ENCODE results near the gene PIK3CG.
"Not testable (repeated sequence)": the region's sequence is repeated elsewhere in the genome, so short reads cannot be mapped to it uniquely, and the experiment has no call there.

Gene PIK3CG

DNA sequence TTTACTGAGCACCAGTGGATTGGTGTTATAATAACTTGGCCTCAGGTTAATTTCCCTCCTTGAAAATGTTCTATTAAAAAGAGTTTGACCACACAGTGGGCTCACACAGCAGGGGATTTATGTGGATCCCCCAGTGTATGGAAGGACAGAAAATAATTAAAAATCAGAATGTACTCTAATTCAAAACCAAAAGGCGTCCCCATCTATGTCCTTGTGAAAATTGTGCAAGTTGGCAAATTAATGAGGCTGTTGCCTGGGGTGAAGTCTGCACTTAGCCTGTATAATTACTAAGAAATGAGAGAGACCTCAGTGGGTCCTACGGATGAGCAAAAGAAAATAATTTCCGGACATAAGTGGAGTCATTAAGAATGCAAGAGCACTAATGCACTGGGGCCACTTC is 31.1 kb downstream of the PIK3CG start:
- H2BK120ac ChIP-seq (ENCODE audit: low read depth, low read length) = no peak overlapping the region
- no peaks in the 10 kb centered on the region for H3K27me3 ChIP-seq (ENCODE audit: insufficient read depth, low read length, poor library complexity)
- no peak overlapping the region for H3K4ac ChIP-seq (ENCODE audit: low read depth, low read length)
- H2BK5ac ChIP-seq (ENCODE audit: low read length) = no peak overlapping the region
- no peaks in the 10 kb centered on the region for H3K4me1 ChIP-seq (ENCODE audit: control insufficient read depth, low read depth, low read length)
- H3K23ac ChIP-seq (ENCODE audit: low read length) = no peak overlapping the region
- H3K79me2 ChIP-seq (ENCODE audit: control insufficient read depth, insufficient read depth, low read length) = no peaks in the 10 kb centered on the region
- H4K8ac ChIP-seq (ENCODE audit: low read depth, low read length) = no peak overlapping the region
- H2AK5ac ChIP-seq (ENCODE audit: low read length) = no peak overlapping the region
- no peak overlapping the region for H3K4me3 ChIP-seq (ENCODE audit: low read length)
- H3K79me1 ChIP-seq (ENCODE audit: low read length) = no peaks in the 10 kb centered on the region
- no peak overlapping the region for H3K18ac ChIP-seq (ENCODE audit: low read length)
- no peak overlapping the region for H2BK15ac ChIP-seq (replicated peaks; ENCODE audit: low read depth)
- no peak for DNase-seq
- no CpG with 5 or more reads among the region's 3 CpGs for WGBS (ENCODE audit: extremely low coverage, insufficient coverage, low lambda C conversion rate)
- no peak overlapping the region for H3K56ac ChIP-seq (ENCODE audit: low read length)
- no peaks in the 10 kb centered on the region for H3K36me3 ChIP-seq (ENCODE audit: control insufficient read depth, insufficient read depth, low read length)
- no peak overlapping the region for H3K4me2 ChIP-seq (ENCODE audit: low read length)
- H3K27ac ChIP-seq (ENCODE audit: low read depth, low read length) = no peak overlapping the region
- H3K9ac ChIP-seq (ENCODE audit: low read length) = no peak overlapping the region
- H4K5ac ChIP-seq (ENCODE audit: low read length) = no peak overlapping the region

DNA sequence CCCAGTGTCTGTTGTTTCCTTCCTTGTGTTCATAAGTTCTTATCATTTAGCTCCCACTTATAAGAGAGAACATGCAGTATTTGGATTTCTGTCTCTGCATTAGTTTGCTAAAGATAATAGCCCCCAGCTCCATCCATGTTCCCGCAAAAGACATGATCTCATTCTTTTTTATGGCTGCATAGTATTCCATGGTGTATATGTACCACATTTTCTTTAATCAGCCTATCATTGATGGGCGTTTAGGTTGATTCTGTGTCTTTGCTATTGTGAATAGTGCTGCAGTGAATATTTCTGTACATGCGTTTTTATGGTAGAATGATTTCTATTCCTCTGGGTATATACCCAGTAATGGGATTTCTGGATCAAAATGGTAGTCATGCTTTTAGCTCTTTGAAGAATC is 32.5 kb downstream of the PIK3CG start:
- H2BK5ac ChIP-seq (ENCODE audit: low read length); DNase-seq; H3K4me3 ChIP-seq (ENCODE audit: low read length); H4K5ac ChIP-seq (ENCODE audit: low read length); H4K8ac ChIP-seq (ENCODE audit: low read depth, low read length); H2BK15ac ChIP-seq (replicated peaks; ENCODE audit: low read depth); H3K36me3 ChIP-seq (ENCODE audit: control insufficient read depth, insufficient read depth, low read length); H3K79me2 ChIP-seq (ENCODE audit: control insufficient read depth, insufficient read depth, low read length); H3K79me1 ChIP-seq (ENCODE audit: low read length); H3K4me2 ChIP-seq (ENCODE audit: low read length); H3K9ac ChIP-seq (ENCODE audit: low read length); H3K4ac ChIP-seq (ENCODE audit: low read depth, low read length); H3K18ac ChIP-seq (ENCODE audit: low read length); H3K27me3 ChIP-seq (ENCODE audit: insufficient read depth, low read length, poor library complexity); H3K56ac ChIP-seq (ENCODE audit: low read length); H2AK5ac ChIP-seq (ENCODE audit: low read length); H2BK120ac ChIP-seq (ENCODE audit: low read depth, low read length); H3K27ac ChIP-seq (ENCODE audit: low read depth, low read length); H3K4me1 ChIP-seq (ENCODE audit: control insufficient read depth, low read depth, low read length); H3K23ac ChIP-seq (ENCODE audit: low read length): not testable (repeated sequence)
- no CpG with 5 or more reads among the region's 3 CpGs for WGBS (ENCODE audit: extremely low coverage, insufficient coverage, low lambda C conversion rate)

DNA sequence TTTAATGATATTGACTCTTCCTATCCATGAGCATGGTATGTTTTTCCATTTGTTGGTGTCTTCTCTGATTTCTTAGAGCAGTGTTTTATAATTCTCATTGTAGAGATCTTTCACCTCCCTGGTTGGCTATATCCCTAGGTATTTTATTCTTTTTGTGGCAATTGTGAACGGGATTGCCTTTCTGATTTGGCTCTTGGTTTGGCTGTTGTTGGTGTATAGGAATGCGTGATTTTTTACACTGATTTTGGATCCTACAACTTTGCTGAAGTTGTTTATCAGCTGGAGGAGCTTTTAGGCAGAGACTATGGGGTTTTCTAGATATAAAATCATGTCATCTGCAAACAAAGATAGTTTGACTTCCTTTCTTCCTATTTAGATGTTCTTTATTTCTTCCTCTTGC is 33.9 kb downstream of the PIK3CG start:
- not testable (repeated sequence) for H3K9ac ChIP-seq (ENCODE audit: low read length); H3K79me2 ChIP-seq (ENCODE audit: control insufficient read depth, insufficient read depth, low read length); H3K27ac ChIP-seq (ENCODE audit: low read depth, low read length); H3K36me3 ChIP-seq (ENCODE audit: control insufficient read depth, insufficient read depth, low read length); H3K18ac ChIP-seq (ENCODE audit: low read length); DNase-seq; H3K27me3 ChIP-seq (ENCODE audit: insufficient read depth, low read length, poor library complexity); H2BK120ac ChIP-seq (ENCODE audit: low read depth, low read length); H3K4me3 ChIP-seq (ENCODE audit: low read length); H2BK15ac ChIP-seq (replicated peaks; ENCODE audit: low read depth); H3K56ac ChIP-seq (ENCODE audit: low read length); H3K4ac ChIP-seq (ENCODE audit: low read depth, low read length); H2AK5ac ChIP-seq (ENCODE audit: low read length); H2BK5ac ChIP-seq (ENCODE audit: low read length); H3K23ac ChIP-seq (ENCODE audit: low read length); H3K79me1 ChIP-seq (ENCODE audit: low read length); H4K8ac ChIP-seq (ENCODE audit: low read depth, low read length); H3K4me1 ChIP-seq (ENCODE audit: control insufficient read depth, low read depth, low read length); H4K5ac ChIP-seq (ENCODE audit: low read length); H3K4me2 ChIP-seq (ENCODE audit: low read length)
- no CpG with 5 or more reads among the region's 2 CpGs for WGBS (ENCODE audit: extremely low coverage, insufficient coverage, low lambda C conversion rate)

DNA sequence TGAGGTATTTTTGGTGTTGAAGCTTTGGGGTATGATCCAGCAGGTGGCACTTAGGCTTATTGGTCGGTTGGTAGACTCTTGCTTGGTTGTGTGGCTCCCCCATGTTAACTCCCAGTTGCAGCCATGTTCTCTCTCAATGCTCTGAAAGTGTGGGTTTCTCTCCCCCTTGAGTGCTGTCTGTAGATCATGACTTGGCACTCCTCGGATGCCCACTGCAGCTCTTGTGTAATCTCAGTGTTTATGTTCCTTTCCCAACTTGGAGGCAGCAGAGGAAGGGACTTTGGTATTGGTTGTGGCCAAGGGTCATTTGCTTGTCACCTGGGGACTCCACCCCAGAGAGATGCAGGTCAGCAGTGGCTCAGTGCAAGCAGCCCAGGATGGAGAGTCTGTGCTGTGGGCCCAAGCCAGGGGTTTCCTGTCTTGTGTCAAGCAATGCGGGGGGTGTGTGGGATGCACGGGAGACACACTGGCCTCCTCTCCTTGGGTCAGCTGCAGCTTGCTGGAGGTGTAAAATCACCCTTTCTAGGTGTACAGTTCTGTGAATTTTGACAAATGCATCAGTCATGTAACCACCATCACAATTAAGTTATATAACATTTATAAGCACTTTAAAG is 36.9 kb downstream of the PIK3CG start:
- no peak overlapping the region for H3K18ac ChIP-seq (ENCODE audit: low read length)
- H3K36me3 ChIP-seq (ENCODE audit: control insufficient read depth, insufficient read depth, low read length) = no peaks in the 10 kb centered on the region
- H3K27me3 ChIP-seq (ENCODE audit: insufficient read depth, low read length, poor library complexity) = no peaks in the 10 kb centered on the region
- no peak overlapping the region for H4K8ac ChIP-seq (ENCODE audit: low read depth, low read length)
- H3K79me1 ChIP-seq (ENCODE audit: low read length) = no peaks in the 10 kb centered on the region
- no peak overlapping the region for H3K27ac ChIP-seq (ENCODE audit: low read depth, low read length)
- no peak overlapping the region for H2BK5ac ChIP-seq (ENCODE audit: low read length)
- H3K4me3 ChIP-seq (ENCODE audit: low read length) = no peak overlapping the region
- whole genome bisulfite sequencing (ENCODE audit: extremely low coverage, insufficient coverage, low lambda C conversion rate) = no CpG with 5 or more reads among the region's 4 CpGs
- no peak overlapping the region for H3K23ac ChIP-seq (ENCODE audit: low read length)
- no peak overlapping the region for H2AK5ac ChIP-seq (ENCODE audit: low read length)
- no peak overlapping the region for H3K4me2 ChIP-seq (ENCODE audit: low read length)
- no peak for DNase-seq
- H3K56ac ChIP-seq (ENCODE audit: low read length) = no peak overlapping the region
- H3K9ac ChIP-seq (ENCODE audit: low read length) = no peak overlapping the region
- peaks cover 1% of the 10 kb centered on the region for H3K4me1 ChIP-seq (ENCODE audit: control insufficient read depth, low read depth, low read length)
- no peak overlapping the region for H4K5ac ChIP-seq (ENCODE audit: low read length)
- H3K79me2 ChIP-seq (ENCODE audit: control insufficient read depth, insufficient read depth, low read length) = no peaks in the 10 kb centered on the region
- H3K4ac ChIP-seq (ENCODE audit: low read depth, low read length) = no peak overlapping the region
- no peak overlapping the region for H2BK120ac ChIP-seq (ENCODE audit: low read depth, low read length)
- H2BK15ac ChIP-seq (replicated peaks; ENCODE audit: low read depth) = no peak overlapping the region

DNA sequence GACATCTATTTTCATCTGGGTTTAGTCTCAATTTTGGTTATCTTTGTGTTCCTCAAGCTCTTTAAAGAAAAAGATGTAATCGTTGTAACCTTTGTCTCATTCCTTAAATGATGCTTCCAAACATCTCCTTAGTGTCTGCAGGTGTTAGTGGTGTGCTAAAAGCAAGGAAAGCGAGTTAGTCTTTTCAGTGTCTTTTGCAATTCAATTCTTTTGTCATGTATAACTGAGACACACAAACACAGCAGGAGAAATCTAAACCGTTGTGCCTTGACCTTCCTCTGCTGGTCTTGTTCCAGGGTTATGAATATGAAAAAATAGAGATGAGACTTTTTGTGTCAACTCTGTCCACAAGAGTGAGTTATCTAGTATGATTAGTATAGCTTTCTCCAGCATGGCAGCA is 40.7 kb downstream of the PIK3CG start:
- no peak overlapping the region for H3K4me2 ChIP-seq (ENCODE audit: low read length)
- H3K79me2 ChIP-seq (ENCODE audit: control insufficient read depth, insufficient read depth, low read length) = no peaks in the 10 kb centered on the region
- no peak overlapping the region for H4K8ac ChIP-seq (ENCODE audit: low read depth, low read length)
- H2BK15ac ChIP-seq (replicated peaks; ENCODE audit: low read depth) = no peak overlapping the region
- H2BK120ac ChIP-seq (ENCODE audit: low read depth, low read length) = no peak overlapping the region
- no peak overlapping the region for H3K23ac ChIP-seq (ENCODE audit: low read length)
- H3K4ac ChIP-seq (ENCODE audit: low read depth, low read length) = no peak overlapping the region
- H3K4me3 ChIP-seq (ENCODE audit: low read length) = no peak overlapping the region
- no CpG with 5 or more reads among the region's 3 CpGs for WGBS (ENCODE audit: extremely low coverage, insufficient coverage, low lambda C conversion rate)
- no peak overlapping the region for H4K5ac ChIP-seq (ENCODE audit: low read length)
- no peaks in the 10 kb centered on the region for H3K79me1 ChIP-seq (ENCODE audit: low read length)
- H3K56ac ChIP-seq (ENCODE audit: low read length) = no peak overlapping the region
- peaks cover 1% of the 10 kb centered on the region for H3K4me1 ChIP-seq (ENCODE audit: control insufficient read depth, low read depth, low read length)
- H3K27me3 ChIP-seq (ENCODE audit: insufficient read depth, low read length, poor library complexity) = no peaks in the 10 kb centered on the region
- H3K9ac ChIP-seq (ENCODE audit: low read length) = no peak overlapping the region
- H3K36me3 ChIP-seq (ENCODE audit: control insufficient read depth, insufficient read depth, low read length) = no peaks in the 10 kb centered on the region
- H3K27ac ChIP-seq (ENCODE audit: low read depth, low read length) = no peak overlapping the region
- no peak overlapping the region for H2AK5ac ChIP-seq (ENCODE audit: low read length)
- no peak overlapping the region for H3K18ac ChIP-seq (ENCODE audit: low read length)
- no peak for DNase-seq
- no peak overlapping the region for H2BK5ac ChIP-seq (ENCODE audit: low read length)

DNA sequence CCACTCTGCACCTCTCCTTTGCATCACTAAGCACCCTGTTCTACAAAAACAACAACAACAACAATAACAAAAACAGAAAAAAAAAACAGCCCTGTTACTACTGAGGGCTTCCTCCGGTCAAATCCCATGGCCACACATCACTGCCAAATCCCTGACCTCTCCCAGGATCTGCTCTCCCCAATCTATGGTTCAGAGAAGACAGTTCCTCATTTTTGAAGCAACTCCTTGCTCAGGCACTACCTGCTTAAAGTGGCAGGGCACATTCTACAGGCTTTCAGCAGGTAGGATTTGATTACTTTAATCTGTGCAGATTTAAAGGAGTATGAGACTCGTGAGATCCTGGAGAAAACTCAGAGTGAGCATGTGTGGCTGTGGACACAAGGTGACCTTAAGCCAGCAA is 46.9 kb downstream of the PIK3CG start:
- Histone ChIP-seq H3K79me1 (ENCODE audit: low read length) (no peaks in the 10 kb centered on the region), H2BK5ac (ENCODE audit: low read length) (no peak overlapping the region), H3K27ac (ENCODE audit: low read depth, low read length) (no peak overlapping the region), H3K27me3 (ENCODE audit: insufficient read depth, low read length, poor library complexity) (no peaks in the 10 kb centered on the region), H2AK5ac (ENCODE audit: low read length) (no peak overlapping the region), H3K4ac (ENCODE audit: low read depth, low read length) (no peak overlapping the region), H3K4me1 (ENCODE audit: control insufficient read depth, low read depth, low read length) (no peaks in the 10 kb centered on the region), H3K18ac (ENCODE audit: low read length) (no peak overlapping the region), H4K5ac (ENCODE audit: low read length) (no peak overlapping the region), H3K56ac (ENCODE audit: low read length) (no peak overlapping the region), H2BK15ac (replicated peaks; ENCODE audit: low read depth) (no peak overlapping the region), H3K79me2 (ENCODE audit: control insufficient read depth, insufficient read depth, low read length) (no peaks in the 10 kb centered on the region), H3K4me3 (ENCODE audit: low read length) (no peak overlapping the region), H4K8ac (ENCODE audit: low read depth, low read length) (no peak overlapping the region), H3K4me2 (ENCODE audit: low read length) (no peak overlapping the region), H3K23ac (ENCODE audit: low read length) (no peak overlapping the region), H3K9ac (ENCODE audit: low read length) (no peak overlapping the region), H2BK120ac (ENCODE audit: low read depth, low read length) (no peak overlapping the region), H3K36me3 (ENCODE audit: control insufficient read depth, insufficient read depth, low read length) (no peaks in the 10 kb centered on the region)
- DNase-seq = no peak
- no CpG with 5 or more reads among the region's 2 CpGs for WGBS (ENCODE audit: extremely low coverage, insufficient coverage, low lambda C conversion rate)
